Measurements from ENCODE around the gene ABCA7.
A peak's percentile ranks its signal among the peaks of the same experiment; 100 is the strongest.

The ABCA7 gene

GRCh38 chr19:1073063-1073955 lies 33.4 kb downstream of the ABCA7 start:
- DNase-seq, result no peak

- DNase-seq, result no peak
Observed at GRCh38 chr19:1073956-1074517, 34.1 kb downstream of the ABCA7 start.

GRCh38 chr19:1074544-1075283 lies 34.8 kb downstream of the ABCA7 start:
- DNase-seq, result peak; percentile 94

GRCh38 chr19:1076046-1076386 lies 36.1 kb downstream of the ABCA7 start:
- no peak for DNase-seq

GRCh38 chr19:1076951-1077350 lies 37.0 kb downstream of the ABCA7 start:
- DNase-seq, result peak; percentile 94 to 95

GRCh38 chr19:1079566-1080111 lies 39.7 kb downstream of the ABCA7 start:
- peak; percentile 62 to 70 for DNase-seq

GRCh38 chr19:1080360-1081161 lies 40.7 kb downstream of the ABCA7 start:
- no peak for DNase-seq

- DNase-seq, result no peak
Observed at GRCh38 chr19:1081301-1082164, 41.6 kb downstream of the ABCA7 start.

- DNase-seq, result peak; percentile 88 to 93
Observed at GRCh38 chr19:1082165-1082927, 42.4 kb downstream of the ABCA7 start.

- DNase-seq, result no peak
Observed at GRCh38 chr19:1082928-1083816, 43.3 kb downstream of the ABCA7 start.

- DNase-seq, result no peak
Observed at GRCh38 chr19:1084024-1084868, 44.3 kb downstream of the ABCA7 start.

GRCh38 chr19:1085053-1085658 lies 45.2 kb downstream of the ABCA7 start:
- no peak for DNase-seq

GRCh38 chr19:1085676-1086442 lies 46.0 kb downstream of the ABCA7 start:
- DNase-seq, result no peak

GRCh38 chr19:1086613-1087012 lies 46.7 kb downstream of the ABCA7 start:
- no peak for DNase-seq

- DNase-seq, result peak; percentile 56 to 77
Observed at GRCh38 chr19:1087813-1088415, 48.0 kb downstream of the ABCA7 start.

GRCh38 chr19:1088416-1089010 lies 48.6 kb downstream of the ABCA7 start:
- no peak for DNase-seq
